Activated naive CD4-positive, alpha-beta T cell treated with Interleukin-2 at 50 U/mL for 16 hours (primary cell): ENCODE data around the gene NPIPA7.
"Not testable (repeated sequence)": the region's sequence is repeated elsewhere in the genome, so short reads cannot be mapped to it uniquely, and the experiment has no call there.

Experiments
- DNase-seq: peaks from one replicate; pipeline ENCODE4 v3.0.0-alpha.2; 2020

The NPIPA7 gene

DNA sequence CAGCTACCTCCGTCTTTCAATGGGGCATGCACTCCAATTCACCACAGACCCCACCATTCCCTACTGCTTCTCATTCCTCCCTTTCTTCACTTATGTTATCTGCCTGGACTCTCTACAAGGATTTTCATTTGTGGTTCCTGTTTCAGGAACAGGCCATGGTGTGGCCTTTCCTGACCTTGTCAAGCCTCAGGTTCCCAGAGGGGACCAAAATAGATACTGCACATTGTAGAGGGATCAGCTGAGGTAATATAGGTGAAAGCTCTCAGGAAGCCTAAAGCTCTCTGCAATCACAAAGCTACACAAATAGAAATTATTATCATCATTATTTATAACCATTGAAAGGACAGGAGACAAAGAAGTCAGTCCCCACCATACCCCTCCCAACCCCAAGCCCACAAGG is 41.6 kb downstream of the NPIPA7 start:
- not testable (repeated sequence) for DNase-seq

DNA sequence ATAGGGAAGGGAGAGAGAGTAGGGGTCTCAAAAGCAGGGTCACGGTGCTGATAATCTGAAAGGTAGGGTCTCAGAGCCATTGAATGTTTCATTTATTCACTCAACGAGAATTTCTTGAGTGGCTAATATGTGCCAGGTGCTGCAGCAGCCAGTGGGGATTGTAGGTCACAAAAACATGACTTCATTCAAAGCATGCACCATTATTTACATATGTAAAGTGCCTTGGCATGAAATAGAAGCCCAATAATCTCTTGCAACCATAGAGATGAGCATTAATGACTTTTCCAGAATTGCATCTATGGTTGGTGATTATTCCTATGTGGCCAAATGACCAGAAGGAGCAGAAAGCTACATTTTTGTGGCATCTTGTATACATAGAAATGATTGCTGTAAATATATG is 46.2 kb downstream of the NPIPA7 start:
- not testable (repeated sequence) for DNase-seq

DNA sequence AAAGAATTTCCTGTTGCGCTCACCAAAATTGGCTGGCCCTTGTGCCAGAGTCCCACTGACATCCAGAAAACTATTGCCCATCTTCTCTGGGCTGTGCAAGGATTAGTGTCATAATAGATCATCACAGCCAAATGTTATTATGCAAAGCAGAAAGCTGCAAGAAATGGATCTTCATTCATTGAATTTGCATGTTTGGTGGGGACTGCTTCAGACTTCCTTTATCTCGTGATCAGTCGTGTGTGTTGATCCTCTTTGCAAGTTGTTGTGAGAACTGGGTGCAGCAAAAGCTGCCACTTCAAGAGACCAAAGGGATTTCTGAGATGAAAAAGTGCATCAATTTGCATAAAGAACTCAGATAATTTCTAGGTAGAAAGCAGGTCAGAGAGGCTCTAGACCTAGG is 52.2 kb downstream of the NPIPA7 start:
- not testable (repeated sequence) for DNase-seq

DNA sequence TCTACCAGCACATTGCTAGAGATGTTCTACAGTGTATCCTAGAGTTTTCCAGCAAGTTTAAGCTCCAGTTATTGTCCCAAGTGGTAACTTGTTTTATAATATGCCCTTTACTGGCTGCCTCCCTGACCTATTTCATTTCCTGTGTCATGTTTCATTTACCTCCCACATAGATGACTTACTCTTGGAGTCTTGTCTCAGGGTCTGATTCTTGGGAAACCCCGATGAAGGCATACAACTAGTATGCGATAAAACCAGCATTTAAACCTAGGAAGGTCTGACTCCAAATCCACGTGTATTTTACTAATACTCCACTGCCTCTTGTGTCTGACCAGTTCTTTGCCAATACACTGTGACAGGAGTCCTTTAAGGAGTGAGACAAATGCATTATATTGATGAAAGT is 55.8 kb downstream of the NPIPA7 start:
- not testable (repeated sequence) for DNase-seq

DNA sequence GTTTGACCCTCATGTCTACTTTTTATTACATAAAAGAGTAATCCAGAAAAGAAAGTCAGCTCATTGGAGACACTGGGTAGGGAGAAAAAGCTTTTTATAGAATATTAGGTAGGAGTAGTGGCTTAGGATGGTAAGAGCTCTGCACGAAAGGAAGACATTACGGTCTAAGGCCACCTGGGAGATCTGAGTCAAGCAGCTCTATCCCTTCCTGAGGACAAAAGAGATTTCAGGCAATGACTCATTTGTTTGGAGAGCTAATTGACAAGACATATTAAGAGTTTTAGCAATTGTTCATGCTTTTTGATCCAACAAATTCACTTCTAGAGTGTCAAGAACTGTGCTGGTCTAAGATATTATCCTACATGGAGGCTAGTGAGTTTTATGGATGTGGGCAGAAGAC is 62.5 kb downstream of the NPIPA7 start:
- not testable (repeated sequence) for DNase-seq
